Measurements from ENCODE around the gene NME9.

DNA sequence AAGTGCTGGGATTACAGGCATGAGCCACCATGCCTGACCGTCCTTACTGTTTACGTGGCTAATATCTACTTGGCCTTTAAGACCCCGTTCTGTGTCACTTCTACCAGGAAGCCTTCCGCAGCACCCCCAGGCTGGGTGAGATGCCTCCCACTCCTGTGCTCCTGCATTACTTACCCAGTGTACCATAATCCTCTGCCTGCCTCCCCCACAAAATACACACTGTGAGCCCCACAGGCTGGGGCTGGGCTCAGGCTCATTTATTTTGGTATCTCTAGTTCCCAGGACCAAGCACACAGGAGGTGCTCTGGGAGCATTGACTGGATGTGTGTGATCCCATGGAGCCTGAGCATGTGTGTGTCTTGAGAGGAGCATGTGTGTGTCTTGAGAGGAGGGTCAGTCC, 33.7 kb upstream of the NME9 start:
- TF ChIP-seq POLR2A (IDR thresholded peaks at IDR 0.05; ENCODE audit: low read depth): no peak
- TF ChIP-seq, protein P1, sequence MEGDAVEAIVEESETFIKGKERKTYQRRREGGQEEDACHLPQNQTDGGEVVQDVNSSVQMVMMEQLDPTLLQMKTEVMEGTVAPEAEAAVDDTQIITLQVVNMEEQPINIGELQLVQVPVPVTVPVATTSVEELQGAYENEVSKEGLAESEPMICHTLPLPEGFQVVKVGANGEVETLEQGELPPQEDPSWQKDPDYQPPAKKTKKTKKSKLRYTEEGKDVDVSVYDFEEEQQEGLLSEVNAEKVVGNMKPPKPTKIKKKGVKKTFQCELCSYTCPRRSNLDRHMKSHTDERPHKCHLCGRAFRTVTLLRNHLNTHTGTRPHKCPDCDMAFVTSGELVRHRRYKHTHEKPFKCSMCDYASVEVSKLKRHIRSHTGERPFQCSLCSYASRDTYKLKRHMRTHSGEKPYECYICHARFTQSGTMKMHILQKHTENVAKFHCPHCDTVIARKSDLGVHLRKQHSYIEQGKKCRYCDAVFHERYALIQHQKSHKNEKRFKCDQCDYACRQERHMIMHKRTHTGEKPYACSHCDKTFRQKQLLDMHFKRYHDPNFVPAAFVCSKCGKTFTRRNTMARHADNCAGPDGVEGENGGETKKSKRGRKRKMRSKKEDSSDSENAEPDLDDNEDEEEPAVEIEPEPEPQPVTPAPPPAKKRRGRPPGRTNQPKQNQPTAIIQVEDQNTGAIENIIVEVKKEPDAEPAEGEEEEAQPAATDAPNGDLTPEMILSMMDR (IDR thresholded peaks at IDR 0.05): no peak
- no peak for TF ChIP-seq EP300 (IDR thresholded peaks at IDR 0.05)
- TF ChIP-seq POLR2AphosphoS5 (IDR thresholded peaks at IDR 0.05): no peak

All from esophagus muscularis mucosa (tissue), 4 donors.